ENCODE results near the gene LRRC53. TPM values are rescaled to one million over a fixed set of nuclear protein-coding genes. Genes with fewer than 3 reads are reported as not detected.

LRRC53 gene
- total RNA-seq, 1 donor from 2014 or later, result not detected

GRCh38 chr1:74496669-74497068, 15.7 kb downstream of the LRRC53 start:
- no peak for DNase-seq

- no peak for DNase-seq
Measured at GRCh38 chr1:74486036-74486435, 26.4 kb downstream of the LRRC53 start.

- no peak for DNase-seq
Measured at GRCh38 chr1:74485622-74486021, 26.8 kb downstream of the LRRC53 start.

GRCh38 chr1:74481607-74482006, 30.8 kb downstream of the LRRC53 start:
- DNase-seq, result no peak

- DNase-seq, result no peak
Measured at GRCh38 chr1:74480068-74480467, 32.3 kb downstream of the LRRC53 start.

GRCh38 chr1:74478979-74479378, 33.4 kb downstream of the LRRC53 start:
- no peak for DNase-seq

GRCh38 chr1:74474585-74474984, 37.8 kb downstream of the LRRC53 start:
- DNase-seq, result no peak

GRCh38 chr1:74471470-74471869, 40.9 kb downstream of the LRRC53 start:
- DNase-seq, result no peak

GRCh38 chr1:74470936-74471335, 41.5 kb downstream of the LRRC53 start:
- DNase-seq, result no peak

GRCh38 chr1:74470251-74470650, 42.2 kb downstream of the LRRC53 start:
- no peak for DNase-seq

GRCh38 chr1:74468982-74469603, 43.3 kb downstream of the LRRC53 start:
- DNase-seq, result peak; percentile 7

- no peak for DNase-seq
Measured at GRCh38 chr1:74467786-74468377, 44.5 kb downstream of the LRRC53 start.

GRCh38 chr1:74465193-74465681, 47.2 kb downstream of the LRRC53 start:
- no peak for DNase-seq

GRCh38 chr1:74464037-74464436, 48.4 kb downstream of the LRRC53 start:
- DNase-seq, result no peak

GRCh38 chr1:74463333-74463988, 49.0 kb downstream of the LRRC53 start:
- no peak for DNase-seq

GRCh38 chr1:74457253-74457652, 55.2 kb downstream of the LRRC53 start:
- no peak for DNase-seq

GRCh38 chr1:74455390-74455789, 57.0 kb downstream of the LRRC53 start:
- DNase-seq, result no peak

GRCh38 chr1:74453277-74453676, 59.1 kb downstream of the LRRC53 start:
- no peak for DNase-seq

GRCh38 chr1:74452035-74452434, 60.4 kb downstream of the LRRC53 start:
- DNase-seq, result no peak

- no peak for DNase-seq
Measured at GRCh38 chr1:74437035-74437434, 75.4 kb downstream of the LRRC53 start.

GRCh38 chr1:74436078-74436477, 76.3 kb downstream of the LRRC53 start:
- DNase-seq, result no peak

GRCh38 chr1:74434321-74434720, 78.1 kb downstream of the LRRC53 start:
- DNase-seq, result no peak

- no peak for DNase-seq
Measured at GRCh38 chr1:74432325-74432724, 80.1 kb downstream of the LRRC53 start.

GRCh38 chr1:74431531-74431930, 80.9 kb downstream of the LRRC53 start:
- DNase-seq, result no peak
